Sigmoid colon (tissue), 3 donors: ENCODE data around the gene UTF1.

Experiments
- POLR2A ChIP-seq, 2 donors: fragments of 450-650 bp; IDR thresholded peaks; one replicate each; pipeline ENCODE4 v1.6.1; 2016; ENCODE audit warnings: antibody characterized with exemption in 2 of 2, mild to moderate bottlenecking in 2 of 2, moderate library complexity in 2 of 2
- TF ChIP-seq, protein P1 (sequence below), 4 experiments: fragments of 450-650 bp in 3 of 4; fragments of 200-600 bp in 1 of 4; IDR thresholded peaks; one replicate each; pipeline ENCODE4 v1.5.1; 2016 to 2019; ENCODE audit warnings: antibody characterized with exemption in 4 of 4, mild to moderate bottlenecking in 3 of 4, moderate library complexity in 2 of 4

DNA sequence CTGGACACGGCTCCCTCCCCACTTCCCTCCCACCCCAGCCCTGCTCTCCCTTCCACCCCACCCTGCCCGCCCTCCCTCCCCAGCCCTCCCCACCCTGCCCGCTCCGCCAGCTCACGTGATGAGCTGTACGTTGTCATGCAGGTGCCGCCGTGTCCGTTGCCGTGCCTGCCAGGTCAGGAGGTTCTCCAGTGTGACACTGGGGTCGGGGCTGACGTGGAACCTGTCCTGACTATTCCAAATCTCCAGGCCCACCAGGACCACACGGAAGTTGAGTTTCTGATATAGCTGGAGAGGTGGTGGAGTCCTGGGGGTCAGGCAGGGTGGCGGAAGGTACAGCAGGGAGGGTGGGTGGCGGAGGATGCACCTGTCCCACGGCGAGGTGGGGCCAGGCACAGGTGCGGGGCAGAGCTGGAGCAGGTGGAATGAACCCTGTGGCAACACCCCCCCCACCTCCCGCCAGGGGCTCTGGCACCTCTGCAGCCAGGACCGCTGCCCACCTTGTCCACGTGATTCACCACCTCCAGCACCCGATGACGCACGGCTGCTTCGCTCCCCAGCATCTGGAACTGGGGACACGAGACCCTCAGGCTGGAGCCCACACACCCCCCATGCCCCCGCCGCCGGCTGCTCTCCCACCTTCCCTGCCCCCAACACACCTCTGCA, 42.4 kb downstream of the UTF1 start:
- TF ChIP-seq, protein P1, sequence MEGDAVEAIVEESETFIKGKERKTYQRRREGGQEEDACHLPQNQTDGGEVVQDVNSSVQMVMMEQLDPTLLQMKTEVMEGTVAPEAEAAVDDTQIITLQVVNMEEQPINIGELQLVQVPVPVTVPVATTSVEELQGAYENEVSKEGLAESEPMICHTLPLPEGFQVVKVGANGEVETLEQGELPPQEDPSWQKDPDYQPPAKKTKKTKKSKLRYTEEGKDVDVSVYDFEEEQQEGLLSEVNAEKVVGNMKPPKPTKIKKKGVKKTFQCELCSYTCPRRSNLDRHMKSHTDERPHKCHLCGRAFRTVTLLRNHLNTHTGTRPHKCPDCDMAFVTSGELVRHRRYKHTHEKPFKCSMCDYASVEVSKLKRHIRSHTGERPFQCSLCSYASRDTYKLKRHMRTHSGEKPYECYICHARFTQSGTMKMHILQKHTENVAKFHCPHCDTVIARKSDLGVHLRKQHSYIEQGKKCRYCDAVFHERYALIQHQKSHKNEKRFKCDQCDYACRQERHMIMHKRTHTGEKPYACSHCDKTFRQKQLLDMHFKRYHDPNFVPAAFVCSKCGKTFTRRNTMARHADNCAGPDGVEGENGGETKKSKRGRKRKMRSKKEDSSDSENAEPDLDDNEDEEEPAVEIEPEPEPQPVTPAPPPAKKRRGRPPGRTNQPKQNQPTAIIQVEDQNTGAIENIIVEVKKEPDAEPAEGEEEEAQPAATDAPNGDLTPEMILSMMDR (IDR thresholded peaks at IDR 0.05), result no peak
- no peak for TF ChIP-seq POLR2A (IDR thresholded peaks at IDR 0.05)
